CD14-positive monocyte (primary cell): Measurements from ENCODE around the gene BEGAIN. TPM values are rescaled to one million over a fixed set of nuclear protein-coding genes. Genes with fewer than 3 reads are reported as not detected.

Experiments used
- DNase-seq, 3 donors: peaks; one replicate each; pipeline ENCODE4 v3.0.0-alpha.2; 2011 to 2022
- H2AFZ ChIP-seq: 2 replicates; pipeline ENCODE4 v1.6.0; 2012; ENCODE audit warnings: mild to moderate bottlenecking, low read depth, low read length, inconsistent platforms; ENCODE audit not compliant: insufficient read depth, poor library complexity, severe bottlenecking
- H3K27ac ChIP-seq, 2 donors: 1 replicate in 1 of 2; 2 replicates in 1 of 2; pipeline ENCODE4 v1.5.1; 2012 to 2013; ENCODE audit warnings: low read length in 2 of 2, control low read depth in 1 of 2, inconsistent platforms in 1 of 2, low read depth in 1 of 2, mild to moderate bottlenecking in 1 of 2
- H3K27me3 ChIP-seq, 2 donors: one replicate each; pipeline versions ENCODE4 v1.6.0 to v1.6.1; 2011 to 2013; ENCODE audit warnings: low read length in 2 of 2; ENCODE audit not compliant: control insufficient read depth in 2 of 2, insufficient read depth in 2 of 2
- H3K36me3 ChIP-seq, 2 donors: replicated peaks in 1 of 2; 1 replicate in 1 of 2; 2 replicates in 1 of 2; pipeline versions ENCODE4 v1.5.1 to v1.6.1; 2012 to 2013; ENCODE audit warnings: low read length in 2 of 2, control low read depth in 1 of 2, inconsistent platforms in 1 of 2, mild to moderate bottlenecking in 1 of 2; ENCODE audit not compliant: insufficient read depth in 2 of 2, control insufficient read depth in 1 of 2
- H3K4me1 ChIP-seq, 2 donors: 1 replicate in 1 of 2; 2 replicates in 1 of 2; pipeline versions ENCODE4 v1.5.1 to v1.6.1; 2012 to 2013; ENCODE audit warnings: low read length in 2 of 2, control low read depth in 1 of 2, inconsistent platforms in 1 of 2, mild to moderate bottlenecking in 1 of 2, moderate library complexity in 1 of 2; ENCODE audit not compliant: insufficient read depth in 2 of 2, control insufficient read depth in 1 of 2
- H3K4me2 ChIP-seq: replicated peaks from 2 replicates; pipeline ENCODE3; 2012; ENCODE audit warnings: low read length, moderate library complexity, mild to moderate bottlenecking; ENCODE audit not compliant: poor library complexity, severe bottlenecking; ENCODE audit errors: extremely low read depth
- H3K4me3 ChIP-seq, 3 experiments: fragments of 200-600 bp in 1 of 3; sonication (generic) in 1 of 3; replicated peaks in 1 of 3; 1 replicate in 2 of 3; 2 replicates in 1 of 3; pipeline ENCODE4 v1.5.1; 2011 to 2013; ENCODE audit warnings: low read length in 3 of 3, mild to moderate bottlenecking in 3 of 3, control low read depth in 2 of 3, low read depth in 2 of 3, inconsistent platforms in 1 of 3, moderate library complexity in 1 of 3
- H3K79me2 ChIP-seq: 2 replicates; pipeline ENCODE4 v1.6.0; 2012; ENCODE audit warnings: mild to moderate bottlenecking, control low read depth, inconsistent platforms, low read length, moderate library complexity; ENCODE audit not compliant: insufficient read depth
- H3K9ac ChIP-seq: 2 replicates; pipeline ENCODE4 v1.6.0; 2017; ENCODE audit warnings: low read length, mild to moderate bottlenecking; ENCODE audit not compliant: insufficient read depth, poor library complexity, severe bottlenecking
- H3K9me3 ChIP-seq, 2 donors: replicated peaks in 1 of 2; 1 replicate in 1 of 2; 2 replicates in 1 of 2; pipeline versions ENCODE4 v1.5.1 to v1.6.1; 2012 to 2013; ENCODE audit warnings: low read length in 2 of 2, control low read depth in 1 of 2; ENCODE audit not compliant: control insufficient read depth in 1 of 2, insufficient read depth in 1 of 2
- H4K20me1 ChIP-seq: 2 replicates; pipeline ENCODE4 v1.6.0; 2012; ENCODE audit warnings: mild to moderate bottlenecking, low read length, control low read depth, moderate library complexity; ENCODE audit not compliant: insufficient read depth
- H3K27ac Mint-ChIP-seq, 7 donors: one replicate each; pipeline ENCODE4 v1.8.0; 2020; ENCODE audit warnings: mild to moderate bottlenecking in 7 of 7, mixed read lengths in 7 of 7, moderate library complexity in 6 of 7, inconsistent platforms in 2 of 7
- H3K27me3 Mint-ChIP-seq, 3 donors: one replicate each; pipeline ENCODE4 v1.8.0; 2021 to 2022; ENCODE audit warnings: low read depth in 3 of 3, mild to moderate bottlenecking in 3 of 3, mixed read lengths in 3 of 3, moderate library complexity in 3 of 3, inconsistent platforms in 1 of 3
- H3K36me3 Mint-ChIP-seq, 2 donors: one replicate each; pipeline ENCODE4 v1.8.0; 2020; ENCODE audit warnings: mixed read lengths in 2 of 2, inconsistent platforms in 1 of 2, mild to moderate bottlenecking in 1 of 2
- H3K4me1 Mint-ChIP-seq: one replicate; pipeline ENCODE4 v1.8.0; 2020; ENCODE audit warnings: mild to moderate bottlenecking, mixed read lengths
- H3K4me3 Mint-ChIP-seq, 2 donors: one replicate each; pipeline ENCODE4 v1.8.0; 2020; ENCODE audit warnings: mild to moderate bottlenecking in 2 of 2, mixed read lengths in 2 of 2, moderate library complexity in 1 of 2
- H3K9me3 Mint-ChIP-seq, 7 donors: one replicate each; pipeline ENCODE4 v1.8.0; 2020 to 2022; ENCODE audit warnings: mixed read lengths in 7 of 7, mild to moderate bottlenecking in 6 of 7, moderate library complexity in 6 of 7, inconsistent platforms in 2 of 7
- CTCF ChIP-seq: fragments of 200-600 bp; IDR thresholded peaks from one replicate; pipeline ENCODE4 v1.8.0; 2022; ENCODE audit warnings: antibody characterized with exemption, mild to moderate bottlenecking
- WGBS: methylation state at CpG from one replicate; pipeline ENCODE4 v1.1.5; 2013; ENCODE audit warnings: missing lambda C conversion rate; ENCODE audit not compliant: insufficient coverage; 5-methylcytosine and 5-hydroxymethylcytosine counted together
- intact Hi-C, 2 donors: fragments of 100-400 bp; cut with micrococcal nuclease; formaldehyde crosslinking; loops; one replicate each; pipeline versions ENCODE4 v1.15.0 to v1.15.1; 2023
- polyA plus RNA-seq, 3 donors: library from polyadenylated mRNA; depleted of rRNA in 1 of 3; unstranded in 2 of 3; stranded (reverse) in 1 of 3; fragments of 300-500 nt in 2 of 3; fragments of >200 nt in 1 of 3; fragmentation: Illumina TruSeq in 2 of 3; gene quantifications; 1 replicate in 2 of 3; 2 replicates in 1 of 3; pipeline ENCODE4 v1.2.3, GENCODE V29; 2012 to 2021

Gene BEGAIN
- polyA plus RNA-seq, 3 donors = 0.25 to 0.45 TPM; not detected in 1

GRCh38 chr14:100571837-100572236 lies 15.4 kb downstream of the BEGAIN start:
- peaks cover 42 to 67% (median 63%) of the 10 kb centered on the region in 3 donors for H3K27me3 Mint-ChIP-seq
- Histone ChIP-seq H3K27me3 (peaks cover 14 to 61% of the 10 kb centered on the region in 2 donors), H2AFZ (no peak overlapping the region), H3K4me2 (no peak overlapping the region), H3K79me2 (no peaks in the 10 kb centered on the region), H4K20me1 (no peaks in the 10 kb centered on the region), H3K9ac (no peak overlapping the region), H3K4me3 (no peak overlapping the region), H3K4me1 (peaks cover 10 to 18% of the 10 kb centered on the region in 2 donors), H3K9me3 (no peaks in the 10 kb centered on the region), H3K27ac (no peak overlapping the region), H3K36me3 (no peaks in the 10 kb centered on the region)
- no peak for TF ChIP-seq CTCF
- peaks cover 0 to 8% (median 4%) of the 10 kb centered on the region in 7 donors for H3K9me3 Mint-ChIP-seq
- H3K27ac Mint-ChIP-seq = no peak overlapping the region
- intact Hi-C loops = no loop called here
- 93% methylated on average over 16 of the region's 16 CpGs for WGBS
- DNase-seq = no peak
- peak overlapping the region in 1 of 2 donors; percentile 28 for H3K4me3 Mint-ChIP-seq
- peaks cover 0 to 2% of the 10 kb centered on the region in 2 donors for H3K36me3 Mint-ChIP-seq
- H3K4me1 Mint-ChIP-seq = peaks cover 12% of the 10 kb centered on the region

DNA sequence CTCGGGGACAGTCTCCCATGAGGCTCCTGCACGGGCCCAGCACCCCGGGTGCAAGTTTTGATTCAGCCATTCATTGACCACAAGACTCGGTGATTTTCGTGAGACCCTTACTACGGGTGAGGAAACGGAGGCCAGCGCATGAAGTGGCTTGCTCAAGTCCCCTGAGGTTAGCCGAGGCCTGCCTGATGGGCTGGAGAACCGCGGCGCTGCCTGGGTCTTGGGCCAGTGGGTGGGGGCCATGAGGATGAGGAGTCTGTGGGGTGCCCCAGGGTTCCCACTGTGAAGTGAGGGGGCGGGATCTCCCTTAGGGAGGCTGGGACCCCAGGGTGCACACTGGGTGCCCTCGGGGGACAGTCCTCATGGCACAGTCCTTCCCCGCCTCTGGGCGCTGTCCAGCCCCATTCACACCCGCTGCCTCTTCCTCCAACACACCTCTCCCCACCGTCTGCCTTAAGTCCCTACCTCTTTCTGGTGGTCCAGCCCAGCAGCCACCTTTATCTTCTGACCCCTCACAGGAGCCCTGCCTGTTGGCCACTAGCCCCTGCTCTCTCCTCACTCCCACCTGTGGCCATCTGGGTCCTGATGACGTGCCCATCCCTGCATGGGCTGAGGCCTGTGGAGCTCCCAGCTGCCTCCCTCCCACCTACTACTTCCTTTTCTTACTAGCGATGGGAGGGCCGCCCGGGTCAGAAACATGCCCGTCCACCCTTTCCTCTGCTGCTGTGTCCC lies 16.3 kb downstream of the BEGAIN start:
- Histone ChIP-seq H3K4me3 (no peak overlapping the region), H4K20me1 (no peaks in the 10 kb centered on the region), H3K27ac (no peak overlapping the region), H3K9me3 (no peaks in the 10 kb centered on the region), H3K36me3 (no peaks in the 10 kb centered on the region), H3K4me2 (no peak overlapping the region), H2AFZ (no peak overlapping the region), H3K9ac (no peak overlapping the region), H3K79me2 (no peaks in the 10 kb centered on the region), H3K27me3 (peaks cover 17 to 70% of the 10 kb centered on the region in 2 donors), H3K4me1 (peaks cover 14 to 21% of the 10 kb centered on the region in 2 donors)
- Mint-ChIP-seq H3K27ac (no peak overlapping the region), H3K9me3 (peaks cover 0 to 8% (median 4%) of the 10 kb centered on the region in 7 donors), H3K27me3 (peaks cover 51 to 77% (median 70%) of the 10 kb centered on the region in 3 donors), H3K4me3 (peak overlapping the region in 1 of 2 donors; percentile 46), H3K36me3 (peaks cover 0 to 2% of the 10 kb centered on the region in 2 donors), H3K4me1 (peaks cover 16% of the 10 kb centered on the region)
- TF ChIP-seq CTCF = no peak
- intact Hi-C loops = no loop called here
- WGBS = 86% methylated on average over 20 of the region's 23 CpGs
- DNase-seq = no peak
